NCI-H2196 treated with DMSO at 0.1 percent for 48 hours (cell line): Measurements from ENCODE around the gene DDX31.

ENCODE experiments used
- DNase-seq: peaks from one replicate; lab custom pipeline; 2025; ENCODE audit not compliant: unreplicated experiment; lab: John Stamatoyannopoulos, UW

DDX31 gene

DNA sequence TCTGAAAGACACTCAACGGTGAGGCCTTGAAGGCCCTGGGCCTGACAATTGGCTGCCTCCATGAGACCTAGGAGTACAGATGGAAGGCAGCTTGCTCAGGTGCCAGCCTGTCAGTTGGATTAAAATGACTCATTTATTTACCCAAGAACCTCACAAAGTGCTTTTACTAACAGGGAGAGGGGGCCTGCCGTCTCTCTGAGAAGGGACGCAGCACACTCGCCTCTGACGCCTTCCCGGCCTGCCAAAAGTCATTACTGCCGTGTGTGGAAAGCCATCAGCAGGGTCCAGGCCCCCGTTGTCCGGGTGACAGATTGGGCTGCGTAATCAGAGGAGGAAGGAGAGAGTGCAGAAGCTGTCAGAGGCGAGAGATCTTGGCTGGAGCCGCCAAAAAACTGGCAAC, 32.4 kb downstream of the DDX31 start:
- peak; percentile 51 for DNase-seq

DNA sequence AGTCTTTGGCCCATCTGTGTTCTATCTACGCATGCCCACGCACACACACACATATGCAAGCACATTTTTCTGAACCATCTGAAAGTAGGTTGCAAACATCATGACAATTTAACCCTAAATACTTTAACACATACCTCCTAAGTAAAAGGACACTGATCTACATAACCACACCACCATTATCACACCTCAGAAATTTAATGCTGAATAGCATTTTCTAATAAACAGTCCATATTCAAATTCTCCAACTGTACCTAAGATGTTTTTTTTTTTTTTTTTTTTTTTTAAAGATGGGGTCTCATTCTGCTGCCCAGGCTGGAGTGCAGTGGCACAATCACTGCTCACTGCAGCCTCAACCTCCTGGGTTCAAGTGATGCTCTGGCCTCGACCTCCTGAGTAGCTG, 35.5 kb downstream of the DDX31 start:
- no peak for DNase-seq

DNA sequence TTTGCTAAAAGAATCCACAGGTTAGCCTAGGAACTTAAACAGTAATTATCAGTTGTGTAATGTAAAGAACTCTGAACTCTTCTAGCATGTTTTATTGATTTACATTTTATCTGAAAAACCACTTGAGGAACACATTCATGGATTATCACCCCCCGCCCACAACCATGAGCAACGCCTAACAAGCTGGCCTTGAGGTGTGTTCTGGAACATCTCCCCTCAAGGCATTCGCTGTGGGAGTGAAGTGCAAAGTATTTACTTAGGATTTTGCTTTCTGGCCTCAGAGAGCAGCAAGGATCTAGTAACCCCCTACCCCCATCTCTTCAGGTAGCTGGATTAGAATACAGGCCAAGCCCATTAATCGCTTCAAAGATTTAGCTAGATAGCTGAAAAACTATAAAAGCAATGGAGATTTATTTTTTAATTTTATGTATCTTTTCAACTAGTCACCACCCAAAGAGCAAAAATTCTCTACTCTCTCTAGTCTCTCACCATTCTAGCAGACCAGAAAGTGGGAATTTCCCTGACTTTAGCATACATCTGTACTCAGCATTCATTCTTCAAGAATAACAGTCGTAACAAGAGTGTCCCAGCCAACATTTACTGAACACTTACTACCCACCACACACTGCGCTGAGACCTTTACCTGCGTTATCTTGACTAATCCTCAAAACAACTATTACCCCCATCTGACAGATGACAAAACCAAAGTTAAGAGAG, 37.2 kb downstream of the DDX31 start:
- no peak for DNase-seq

GRCh38 chr9:132631685-132632084, 38.1 kb downstream of the DDX31 start:
- DNase-seq = no peak

DNA sequence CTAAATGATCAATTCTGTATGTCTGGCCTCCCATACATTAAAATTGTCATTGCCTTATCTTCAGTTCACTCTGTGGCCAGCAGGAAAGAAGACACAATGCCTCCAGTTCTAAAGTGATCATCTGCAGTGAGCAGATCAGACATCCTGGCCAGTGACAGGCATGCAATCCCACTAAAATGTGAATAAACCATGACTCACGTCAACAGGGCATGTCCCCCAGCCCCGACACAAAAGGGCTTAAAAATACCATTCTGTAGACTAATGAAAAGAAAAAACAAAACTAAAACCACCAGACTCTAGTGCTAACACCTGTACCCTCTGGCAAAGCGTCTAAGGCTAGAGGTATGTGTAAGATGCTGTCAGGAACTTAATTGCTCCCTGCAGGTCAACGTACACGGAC, 38.5 kb downstream of the DDX31 start:
- DNase-seq = no peak

GRCh38 chr9:132630811-132631210, 39.0 kb downstream of the DDX31 start:
- DNase-seq = no peak

DNA sequence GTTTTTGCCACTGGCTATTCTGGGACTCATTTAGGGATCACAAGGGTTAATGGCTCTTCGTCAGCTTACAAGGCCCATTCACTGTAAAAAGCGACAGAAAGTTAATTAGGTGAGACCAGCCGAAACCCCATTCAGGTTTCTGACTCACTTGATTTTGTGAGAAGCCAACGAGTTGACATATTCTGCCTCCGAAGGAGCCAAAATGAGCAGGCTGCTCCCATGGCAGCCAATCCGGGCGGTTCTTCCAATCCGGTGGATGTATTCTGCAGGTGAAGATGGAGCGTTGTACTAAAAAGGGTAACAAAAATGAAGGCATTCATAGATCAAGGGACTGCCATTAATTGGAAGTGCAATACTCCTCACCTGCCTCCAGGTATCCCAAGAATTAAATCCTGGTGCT, 39.7 kb downstream of the DDX31 start:
- no peak for DNase-seq

DNA sequence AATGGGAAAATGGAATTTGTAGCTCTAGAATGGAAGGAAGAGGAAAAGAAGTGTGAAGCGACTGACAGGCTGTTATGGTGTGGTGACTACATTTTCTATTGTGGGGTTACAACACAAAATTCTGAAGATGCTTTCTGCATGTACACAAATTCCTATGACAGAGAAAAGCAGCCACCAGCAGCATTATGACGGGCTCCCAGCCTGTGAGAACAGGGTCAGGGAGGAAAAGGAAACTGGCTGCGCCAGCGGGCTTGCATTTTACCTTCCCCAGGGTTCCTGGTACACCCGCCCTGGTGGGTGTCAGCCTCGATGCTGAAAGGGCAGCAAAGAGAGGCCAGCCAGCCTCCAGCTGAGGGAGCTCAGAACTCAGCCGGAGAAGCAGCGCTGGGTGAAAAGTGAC, 41.0 kb downstream of the DDX31 start:
- no peak for DNase-seq

GRCh38 chr9:132627594-132627993, 42.2 kb downstream of the DDX31 start:
- DNase-seq = no peak

DNA sequence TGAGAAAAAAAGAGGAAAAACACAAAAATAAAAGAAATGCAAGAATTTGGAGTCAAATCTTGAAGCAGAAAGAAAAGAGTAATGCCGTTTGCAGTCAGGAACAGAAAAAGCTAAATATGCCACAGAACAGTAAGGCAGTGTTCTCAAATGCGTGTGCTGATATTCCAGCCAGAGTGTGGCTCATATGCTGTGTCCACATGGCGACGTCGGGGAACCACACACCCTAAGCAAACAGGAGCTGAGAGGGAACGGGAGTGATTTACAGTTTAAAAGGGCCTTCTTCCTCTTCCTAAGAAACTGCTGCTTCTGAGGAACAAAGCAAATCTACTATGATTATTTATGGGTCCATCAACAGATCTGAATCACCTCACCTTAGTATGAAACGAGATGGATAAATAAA, 42.7 kb downstream of the DDX31 start:
- no peak for DNase-seq

DNA sequence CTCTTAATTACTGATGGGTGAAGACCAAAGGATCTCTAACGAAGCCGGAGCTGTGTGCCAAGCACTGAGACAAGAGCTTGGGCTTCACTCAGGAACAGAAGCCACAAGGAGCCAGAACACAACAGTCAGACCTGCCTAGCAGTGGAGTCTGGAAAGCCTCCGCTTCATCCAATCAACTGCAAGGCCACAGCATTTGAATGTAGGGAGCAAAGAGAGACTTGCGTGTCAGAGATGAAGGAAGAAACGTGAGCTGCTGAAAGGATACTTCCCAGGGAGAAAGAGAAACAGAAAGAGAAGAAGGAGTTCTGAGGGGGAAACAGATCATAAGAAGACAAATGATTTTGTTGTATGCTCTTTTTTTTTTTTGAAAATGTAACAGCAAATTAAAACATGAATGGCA, 43.5 kb downstream of the DDX31 start:
- DNase-seq = no peak

DNA sequence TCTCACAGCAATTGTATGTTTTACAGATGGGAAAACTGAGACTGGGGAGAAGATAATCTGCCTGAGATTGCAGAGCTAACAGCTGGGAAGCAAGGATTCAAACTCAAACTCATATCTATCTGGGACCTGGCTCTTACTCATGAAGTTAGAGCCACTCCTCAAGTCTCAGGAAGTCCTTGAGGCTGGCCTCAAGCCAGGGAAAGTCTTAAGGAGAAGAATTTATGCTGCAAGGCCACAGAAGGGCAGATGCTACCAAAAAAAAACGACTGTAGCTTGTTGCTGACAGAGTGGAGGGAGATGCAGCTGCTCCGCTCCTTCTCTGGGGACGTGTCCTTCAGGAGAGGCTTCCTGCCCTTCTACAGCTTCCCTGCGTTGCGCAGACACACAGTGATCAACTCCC, 47.6 kb downstream of the DDX31 start:
- DNase-seq = no peak

GRCh38 chr9:132616725-132617124, 53.1 kb downstream of the DDX31 start:
- no peak for DNase-seq

- no peak for DNase-seq
Observed at GRCh38 chr9:132615774-132616173, 54.0 kb downstream of the DDX31 start.

DNA sequence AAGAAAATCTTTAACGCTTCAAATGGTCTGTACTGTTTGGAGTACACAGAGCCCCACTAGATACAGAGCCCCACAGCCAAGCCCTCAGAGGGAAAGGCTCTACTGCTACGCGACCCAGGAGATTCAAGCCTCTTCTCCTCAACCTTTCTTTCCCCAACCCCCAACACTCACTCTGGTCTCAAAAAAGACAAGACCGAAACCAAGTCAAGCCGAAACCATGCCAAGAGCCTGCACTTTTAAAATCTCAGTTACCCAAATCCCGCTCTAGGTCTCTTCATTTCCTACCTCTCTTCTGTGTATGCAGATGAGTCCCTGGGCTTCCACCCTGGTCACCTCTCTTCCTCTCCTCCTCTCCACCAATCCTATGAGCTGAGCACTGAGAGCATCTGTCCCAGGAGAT, 55.5 kb downstream of the DDX31 start:
- no peak for DNase-seq

DNA sequence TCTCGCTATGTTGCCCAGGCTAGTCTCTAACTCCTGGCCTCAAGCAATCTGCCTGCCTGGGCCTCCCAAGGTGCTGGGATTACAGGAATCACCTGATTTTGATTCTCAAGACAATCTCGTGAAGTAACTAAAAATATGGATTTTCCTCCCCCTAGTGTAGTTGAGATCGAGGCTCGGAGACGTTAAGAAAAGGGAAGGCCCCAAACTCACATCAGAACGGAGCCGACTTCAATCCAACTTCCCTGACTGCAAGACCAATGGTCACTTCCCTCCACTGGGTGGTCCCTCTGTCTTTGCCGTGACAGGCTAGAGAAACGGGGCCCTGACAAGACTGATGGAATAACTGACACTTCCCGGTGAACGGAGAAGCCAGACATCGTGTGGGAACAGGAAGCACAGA, 59.1 kb downstream of the DDX31 start:
- DNase-seq = peak; percentile 12

DNA sequence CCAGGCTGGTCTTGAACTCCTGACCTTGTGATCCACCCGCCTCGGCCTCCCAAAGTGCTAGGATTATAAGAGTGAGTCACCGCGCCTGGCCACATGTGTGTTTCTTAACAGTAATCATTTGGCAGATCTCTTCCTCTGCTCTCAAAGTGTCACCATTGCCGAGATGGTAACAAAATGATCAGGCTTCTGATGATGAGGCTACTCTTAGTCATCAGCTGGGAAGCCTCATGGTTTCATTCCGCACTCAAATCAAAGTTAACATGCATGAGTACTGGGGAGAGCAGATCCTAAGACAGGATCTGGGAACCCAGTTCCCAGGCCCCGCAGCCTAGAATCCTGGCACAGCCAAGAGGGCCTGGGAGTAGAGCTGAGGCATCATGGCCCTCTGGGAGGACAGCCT, 60.0 kb downstream of the DDX31 start:
- DNase-seq = no peak

GRCh38 chr9:132609184-132609583, 60.6 kb downstream of the DDX31 start:
- no peak for DNase-seq

DNA sequence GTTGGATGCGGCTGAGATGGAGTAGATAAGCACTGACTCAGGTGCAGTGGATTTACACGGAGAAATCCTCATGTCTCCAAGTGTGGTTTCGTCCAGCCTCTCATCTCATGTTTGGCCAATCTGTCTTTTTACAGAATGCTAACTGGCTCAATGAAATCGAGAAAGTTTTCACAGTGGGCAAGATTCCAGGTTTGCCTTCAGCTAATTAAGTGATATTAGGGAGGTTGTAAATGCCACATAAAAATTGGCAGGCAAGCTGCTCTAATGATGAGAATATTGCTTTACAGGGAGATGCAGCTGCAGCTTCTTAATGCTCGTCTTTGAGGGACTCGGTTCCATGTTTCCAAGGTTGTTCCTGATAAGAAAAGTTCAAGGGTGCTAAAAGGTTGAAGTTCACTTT, 63.7 kb downstream of the DDX31 start:
- DNase-seq = no peak

DNA sequence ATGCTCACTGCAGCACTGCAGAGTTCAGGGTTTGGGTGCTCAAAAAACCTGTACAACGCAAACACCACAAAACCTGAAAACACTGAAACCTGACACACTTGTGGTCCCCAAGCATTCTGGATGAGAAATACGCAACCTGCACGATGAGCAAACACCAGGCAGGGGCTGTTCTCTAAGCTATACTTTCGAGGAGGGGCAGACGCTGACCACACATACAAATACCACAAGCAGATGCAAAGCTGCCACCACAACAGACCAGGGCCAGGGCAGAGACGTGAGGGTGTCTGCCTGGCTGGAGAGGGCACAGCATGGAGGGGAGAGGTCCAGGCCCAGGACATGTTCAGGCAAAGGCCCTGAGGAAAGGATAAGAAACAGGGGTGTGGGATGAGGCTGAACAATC, 64.4 kb downstream of the DDX31 start:
- DNase-seq = no peak

- DNase-seq = no peak
Observed at GRCh38 chr9:132602207-132602606, 67.6 kb downstream of the DDX31 start.

DNA sequence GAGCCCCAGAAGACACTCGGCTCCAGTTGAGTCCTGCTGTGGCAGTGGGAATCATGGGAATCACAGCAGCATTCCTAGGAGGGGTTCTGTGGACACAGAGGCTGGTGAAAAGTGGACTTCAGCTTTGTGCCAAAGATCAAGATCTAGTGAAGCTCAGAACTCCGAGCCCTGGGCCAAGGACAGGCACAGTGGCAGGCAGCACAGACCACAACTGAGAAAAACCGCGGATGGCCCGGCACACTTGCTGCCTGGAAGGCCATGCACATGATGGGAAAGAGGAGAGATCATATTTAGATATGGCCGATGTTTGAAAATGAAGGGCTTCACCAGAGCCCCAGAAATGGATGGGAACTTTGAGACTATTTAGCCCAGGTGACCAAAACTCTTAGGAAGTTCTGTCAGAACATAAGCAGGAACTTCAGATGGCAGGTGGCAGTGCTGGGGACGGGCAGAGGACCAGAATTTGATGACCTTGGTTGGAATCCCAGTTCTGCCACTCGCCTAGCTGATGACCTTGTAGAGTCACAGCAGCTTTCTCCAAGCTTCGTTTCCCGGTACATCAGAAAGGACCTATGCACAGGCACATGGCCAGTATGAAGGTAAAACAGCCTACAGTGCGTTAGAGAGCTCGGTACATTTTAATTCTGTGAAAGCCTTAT, 69.3 kb downstream of the DDX31 start:
- DNase-seq = no peak
